Measurements from ENCODE around the gene MAPK7.

Gene MAPK7

DNA sequence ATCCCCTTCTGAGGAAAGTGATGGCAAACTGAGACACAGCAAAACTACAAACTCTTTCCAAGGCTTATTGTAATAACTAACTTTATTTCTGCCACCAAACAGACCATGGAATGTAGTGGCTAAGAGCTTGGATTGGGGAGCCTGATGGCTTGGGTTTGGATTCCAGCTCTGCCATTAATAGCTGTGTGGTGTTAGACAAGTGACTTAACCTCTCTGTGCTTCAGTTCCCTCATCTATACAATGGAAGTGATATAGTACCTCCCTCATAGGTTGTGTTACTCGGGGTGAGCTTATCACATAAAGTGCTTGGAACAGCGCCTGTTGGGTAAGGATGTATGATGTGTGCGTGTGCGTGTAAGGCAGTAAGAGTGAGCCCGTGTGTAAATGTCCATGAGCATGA, 26.8 kb downstream of the MAPK7 start:
- TF ChIP-seq, protein P1, sequence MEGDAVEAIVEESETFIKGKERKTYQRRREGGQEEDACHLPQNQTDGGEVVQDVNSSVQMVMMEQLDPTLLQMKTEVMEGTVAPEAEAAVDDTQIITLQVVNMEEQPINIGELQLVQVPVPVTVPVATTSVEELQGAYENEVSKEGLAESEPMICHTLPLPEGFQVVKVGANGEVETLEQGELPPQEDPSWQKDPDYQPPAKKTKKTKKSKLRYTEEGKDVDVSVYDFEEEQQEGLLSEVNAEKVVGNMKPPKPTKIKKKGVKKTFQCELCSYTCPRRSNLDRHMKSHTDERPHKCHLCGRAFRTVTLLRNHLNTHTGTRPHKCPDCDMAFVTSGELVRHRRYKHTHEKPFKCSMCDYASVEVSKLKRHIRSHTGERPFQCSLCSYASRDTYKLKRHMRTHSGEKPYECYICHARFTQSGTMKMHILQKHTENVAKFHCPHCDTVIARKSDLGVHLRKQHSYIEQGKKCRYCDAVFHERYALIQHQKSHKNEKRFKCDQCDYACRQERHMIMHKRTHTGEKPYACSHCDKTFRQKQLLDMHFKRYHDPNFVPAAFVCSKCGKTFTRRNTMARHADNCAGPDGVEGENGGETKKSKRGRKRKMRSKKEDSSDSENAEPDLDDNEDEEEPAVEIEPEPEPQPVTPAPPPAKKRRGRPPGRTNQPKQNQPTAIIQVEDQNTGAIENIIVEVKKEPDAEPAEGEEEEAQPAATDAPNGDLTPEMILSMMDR (IDR thresholded peaks at IDR 0.05; ENCODE audit: control insufficient read depth, insufficient read depth, low read depth, low read length, missing control alignments): no peak
- no peak for DNase-seq (ENCODE audit: low read depth)
- H3K4me3 ChIP-seq (ENCODE audit: control insufficient read depth, low read depth, low read length): no peak overlapping the region

DNA sequence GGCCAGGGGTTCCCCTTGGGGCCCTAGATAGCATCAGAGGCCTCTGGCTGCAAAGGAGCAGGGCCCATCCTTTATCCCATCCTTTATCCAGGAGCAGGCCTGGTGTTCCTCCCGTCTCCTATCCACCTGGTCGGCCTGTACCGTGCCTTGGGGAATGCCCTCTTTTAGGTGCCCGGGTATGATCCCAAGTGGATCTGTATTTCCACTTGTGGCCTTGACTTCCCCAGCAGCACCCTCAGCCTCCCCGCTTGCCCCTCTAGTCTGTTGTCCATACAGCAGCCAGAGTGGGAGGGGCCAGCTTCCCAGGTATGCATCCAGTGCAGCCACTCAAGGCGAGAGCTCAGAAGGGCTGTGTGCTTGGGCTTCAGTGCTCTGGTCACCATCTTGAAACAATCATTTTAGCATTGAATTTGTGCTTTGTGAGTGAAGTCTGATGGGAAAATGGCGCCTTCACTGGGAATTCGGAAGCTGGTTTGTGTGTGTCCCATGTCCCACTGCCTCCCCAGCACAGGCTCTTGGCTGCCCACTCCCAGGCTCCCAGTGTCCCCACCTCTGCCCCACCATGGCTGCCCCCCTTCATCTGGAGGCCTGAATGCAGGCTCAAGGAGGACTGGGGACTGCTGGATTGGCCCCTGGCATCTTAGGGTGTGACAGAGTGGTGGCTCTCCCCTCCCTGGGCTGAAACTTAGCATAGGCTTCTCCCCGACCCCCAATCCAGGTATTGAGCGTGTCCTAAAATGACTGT, 29.5 kb downstream of the MAPK7 start:
- no peak for DNase-seq (ENCODE audit: low read depth)
- H3K4me3 ChIP-seq (ENCODE audit: control insufficient read depth, low read depth, low read length): no peak overlapping the region
- TF ChIP-seq, protein P1 (IDR thresholded peaks at IDR 0.05; ENCODE audit: control insufficient read depth, insufficient read depth, low read depth, low read length, missing control alignments): no peak

DNA sequence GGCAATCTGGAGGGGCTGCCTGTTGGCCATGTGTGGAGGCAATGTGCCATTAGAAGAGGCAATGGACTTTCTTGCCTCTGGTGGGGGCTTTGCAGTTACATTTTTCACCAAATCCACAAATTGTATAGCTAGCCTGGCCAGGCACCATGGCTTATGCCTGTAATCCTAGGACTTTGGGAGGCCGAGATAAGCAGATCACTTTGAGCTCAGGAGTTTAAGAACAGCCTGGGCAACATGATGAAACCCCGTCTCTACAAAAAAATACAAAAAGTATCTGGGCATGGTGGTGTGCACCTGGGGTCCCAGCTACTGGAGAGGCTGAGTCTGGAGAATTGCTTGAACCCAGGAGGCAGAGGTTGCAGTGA, 30.0 kb downstream of the MAPK7 start:
- H3K4me3 ChIP-seq (ENCODE audit: control insufficient read depth, low read depth, low read length): no peak overlapping the region

DNA sequence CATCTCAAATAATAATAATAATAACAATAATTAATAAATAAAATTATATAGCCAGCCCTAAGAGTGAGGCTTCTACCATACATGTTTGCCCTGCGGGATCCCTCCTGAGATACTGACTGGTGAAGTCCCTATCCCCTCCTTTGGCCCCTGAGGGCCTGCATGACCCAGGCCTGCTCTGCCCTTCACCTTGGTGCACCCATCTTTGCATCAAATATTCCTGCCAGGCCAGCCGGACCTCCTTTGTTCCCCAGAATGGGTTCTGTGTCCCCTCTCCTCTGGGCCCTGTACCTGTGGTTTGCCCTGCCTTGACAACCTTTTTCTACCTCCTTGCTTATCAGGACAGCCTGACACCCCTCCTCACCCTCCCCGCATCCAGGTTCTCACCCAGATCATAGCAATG, 30.8 kb downstream of the MAPK7 start:
- no peak for DNase-seq (ENCODE audit: low read depth)
- TF ChIP-seq, protein P1 (IDR thresholded peaks at IDR 0.05; ENCODE audit: control insufficient read depth, insufficient read depth, low read depth, low read length, missing control alignments): no peak
- no peak overlapping the region for H3K4me3 ChIP-seq (ENCODE audit: control insufficient read depth, low read depth, low read length)

More for the DNA sequence above, 30.0 kb downstream of the MAPK7 start:
- DNase-seq (ENCODE audit: low read depth): no peak
- TF ChIP-seq, protein P1 (IDR thresholded peaks at IDR 0.05; ENCODE audit: control insufficient read depth, insufficient read depth, low read depth, low read length, missing control alignments): no peak

DNA sequence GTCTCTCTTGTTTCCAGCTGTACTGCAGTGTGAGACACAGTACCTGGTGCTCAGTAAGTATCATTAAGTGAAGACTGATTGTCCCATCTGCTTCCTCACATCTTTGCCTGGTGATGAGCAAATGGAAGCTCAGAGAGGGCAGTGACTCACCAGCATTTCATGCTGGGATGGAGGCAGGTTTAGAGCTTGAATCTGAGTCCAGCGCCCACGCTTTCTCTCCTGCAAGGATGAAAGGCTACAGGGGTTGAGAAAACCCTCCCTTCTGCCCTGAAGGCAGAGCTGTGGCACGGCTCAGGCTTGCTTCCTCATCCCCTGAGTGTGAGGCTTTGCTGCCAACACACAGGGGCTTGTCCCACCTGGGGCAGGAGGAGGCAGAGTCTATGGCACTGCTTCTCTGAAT, 31.2 kb downstream of the MAPK7 start:
- TF ChIP-seq, protein P1 (IDR thresholded peaks at IDR 0.05; ENCODE audit: control insufficient read depth, insufficient read depth, low read depth, low read length, missing control alignments): no peak
- DNase-seq (ENCODE audit: low read depth): no peak
- H3K4me3 ChIP-seq (ENCODE audit: control insufficient read depth, low read depth, low read length): no peak overlapping the region

DNA sequence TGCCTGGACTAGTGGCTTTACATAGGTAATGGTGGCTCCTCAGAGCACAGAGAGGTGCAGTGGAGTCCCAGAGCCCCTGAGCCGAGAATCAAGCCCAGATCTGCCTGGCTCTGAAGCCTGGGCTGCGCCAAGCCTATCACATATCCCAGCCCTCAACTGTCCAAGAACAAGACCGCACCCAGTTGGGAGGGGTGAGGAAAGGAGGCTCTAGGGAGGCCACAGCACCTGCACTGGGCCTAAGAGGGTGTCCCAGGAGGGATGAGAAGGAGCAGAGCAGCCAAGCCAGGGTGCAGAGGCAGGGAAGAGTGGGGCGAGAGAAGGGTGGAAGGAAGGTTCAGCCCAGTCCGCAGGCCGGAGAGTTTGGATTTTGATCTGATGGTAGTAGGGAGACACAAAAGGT, 31.8 kb downstream of the MAPK7 start:
- TF ChIP-seq, protein P1 (IDR thresholded peaks at IDR 0.05; ENCODE audit: control insufficient read depth, insufficient read depth, low read depth, low read length, missing control alignments): no peak
- H3K4me3 ChIP-seq (ENCODE audit: control insufficient read depth, low read depth, low read length): no peak overlapping the region
- no peak for DNase-seq (ENCODE audit: low read depth)

Data from AG09309 (cell line).